ENCODE results near the gene FRY. TPM values are rescaled to one million over a fixed set of nuclear protein-coding genes. Genes with fewer than 3 reads are reported as not detected.

Gene FRY
- total and polyA plus RNA-seq, 9 of the 15 experiments (the other 6 are each of a cell fraction or from before 2014, with no cell fraction given), result 0.03 to 0.31 (median 0.11) TPM; not detected in 3

GRCh38 chr13:32042551-32042950, 11.0 kb downstream of the FRY start (continued):
- TF ChIP-seq, protein P1, sequence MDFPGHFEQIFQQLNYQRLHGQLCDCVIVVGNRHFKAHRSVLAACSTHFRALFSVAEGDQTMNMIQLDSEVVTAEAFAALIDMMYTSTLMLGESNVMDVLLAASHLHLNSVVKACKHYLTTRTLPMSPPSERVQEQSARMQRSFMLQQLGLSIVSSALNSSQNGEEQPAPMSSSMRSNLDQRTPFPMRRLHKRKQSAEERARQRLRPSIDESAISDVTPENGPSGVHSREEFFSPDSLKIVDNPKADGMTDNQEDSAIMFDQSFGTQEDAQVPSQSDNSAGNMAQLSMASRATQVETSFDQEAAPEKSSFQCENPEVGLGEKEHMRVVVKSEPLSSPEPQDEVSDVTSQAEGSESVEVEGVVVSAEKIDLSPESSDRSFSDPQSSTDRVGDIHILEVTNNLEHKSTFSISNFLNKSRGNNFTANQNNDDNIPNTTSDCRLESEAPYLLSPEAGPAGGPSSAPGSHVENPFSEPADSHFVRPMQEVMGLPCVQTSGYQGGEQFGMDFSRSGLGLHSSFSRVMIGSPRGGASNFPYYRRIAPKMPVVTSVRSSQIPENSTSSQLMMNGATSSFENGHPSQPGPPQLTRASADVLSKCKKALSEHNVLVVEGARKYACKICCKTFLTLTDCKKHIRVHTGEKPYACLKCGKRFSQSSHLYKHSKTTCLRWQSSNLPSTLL (IDR thresholded peaks at IDR 0.05), result no peak
- TF ChIP-seq RFX5 (IDR thresholded peaks at IDR 0.05; ENCODE audit: low read depth, low read length) (no peak), DMBX1 (CRISPR knock-in tag; IDR thresholded peaks at IDR 0.05; ENCODE audit: borderline replicate concordance) (no peak), CHCHD3 (CRISPR knock-in tag; IDR thresholded peaks at IDR 0.05) (no peak)

GRCh38 chr13:32044446-32044845, 12.9 kb downstream of the FRY start:
- H4K20me1 ChIP-seq (replicated peaks; ENCODE audit: control insufficient read depth, insufficient read depth, low read length), result no peaks in the 10 kb centered on the region
- CTCF ChIA-PET (ENCODE audit: low intra/inter-chr PET ratio), result no interaction called here
- no peaks in the 10 kb centered on the region for H3K9me1 ChIP-seq (ENCODE audit: control insufficient read depth, insufficient read depth, low read length)
- no peak for TF ChIP-seq KDM2B (CRISPR knock-in tag; IDR thresholded peaks at IDR 0.05)
- no peak for TF ChIP-seq ZNF584 (CRISPR knock-in tag; IDR thresholded peaks at IDR 0.05; ENCODE audit: low read depth)
- DNase-seq (ENCODE audit: extremely low read depth in 1 of 4, low spot score in 3 of 4) (no peak), ATAC-seq (no peak), FAIRE-seq (no peak)
- intact Hi-C loops (cut with micrococcal nuclease), result no loop called here
- 0% methylated on average over 1 of the region's 1 CpG for whole genome bisulfite sequencing (ENCODE audit: insufficient coverage, low coverage, missing lambda C conversion rate)
- no peaks in the 10 kb centered on the region for H3K9me3 ChIP-seq (replicated peaks; ENCODE audit: control insufficient read depth, insufficient read depth, low read depth, low read length)
- no peak overlapping the region for H3K4me3 ChIP-seq
- no peaks in the 10 kb centered on the region for H3K27me3 ChIP-seq (ENCODE audit: control insufficient read depth in 2 of 2, insufficient read depth in 2 of 2, low read length in 2 of 2)
- no peaks in the 10 kb centered on the region for H3K79me2 ChIP-seq (ENCODE audit: control insufficient read depth, insufficient read depth, low read length)
- no peak overlapping the region for H3K4me2 ChIP-seq (ENCODE audit: insufficient read depth, low read length)
- no peak overlapping the region for H2AFZ ChIP-seq (ENCODE audit: low read depth, low read length)
- POLR2A ChIA-PET, result interaction anchor here (0.6 kb wide), 1 partner anchor 307 kb away, joined by 5 read pairs; no protein-coding TSS in a partner anchor
- no peak overlapping the region for H3K27ac ChIP-seq (ENCODE audit: extremely low read depth, low read depth, low read length)
- H3K4me1 ChIP-seq (replicated peaks in 1 of 2; ENCODE audit: control insufficient read depth in 2 of 2, insufficient read depth in 2 of 2, low read length in 2 of 2), result no peaks in the 10 kb centered on the region
- in situ Hi-C loops (cut with MboI), result no loop called here
- H3K9ac ChIP-seq (ENCODE audit: insufficient read depth in 1 of 2, low read depth in 2 of 2, low read length in 2 of 2), result no peak overlapping the region
- no peaks in the 10 kb centered on the region for H3K36me3 ChIP-seq (ENCODE audit: control insufficient read depth, insufficient read depth, low read length)
- no TSS peak for BruUV-seq (replicated peaks)

Measured in K562 (cell line).